Activated naive CD4-positive, alpha-beta T cell treated with anti-CD3 and anti-CD28 coated beads for 36 hours (primary cell): Measurements from ENCODE around the gene ZNF155. TPM values are rescaled to one million over a fixed set of nuclear protein-coding genes. Genes with fewer than 3 reads are reported as not detected.

Experiments used
- CTCF ChIA-PET: fragments of 350-600 bp; sonication (Branson Sonifier 250); formaldehyde crosslinking; loops from one replicate; lab custom pipeline; 2021; ENCODE audit warnings: antibody characterized with exemption; lab: Charles Lee
- DNase-seq: peaks from one replicate; pipeline ENCODE4 v3.0.0-alpha.2; 2020
- H3K27ac Mint-ChIP-seq: one replicate; pipeline ENCODE4 v1.8.0; 2021; ENCODE audit warnings: mild to moderate bottlenecking, mixed read lengths
- H3K27me3 Mint-ChIP-seq: one replicate; pipeline ENCODE4 v1.8.0; 2021; ENCODE audit warnings: low read depth, mixed read lengths
- H3K36me3 Mint-ChIP-seq: one replicate; pipeline ENCODE4 v1.8.0; 2021; ENCODE audit warnings: low read depth, mixed read lengths
- H3K4me1 Mint-ChIP-seq: one replicate; pipeline ENCODE4 v1.8.0; 2021; ENCODE audit warnings: low read depth, mixed read lengths
- H3K4me3 Mint-ChIP-seq: one replicate; pipeline ENCODE4 v1.8.0; 2021; ENCODE audit warnings: mild to moderate bottlenecking, moderate library complexity, mixed read lengths
- H3K9me3 Mint-ChIP-seq: one replicate; pipeline ENCODE4 v1.8.0; 2021; ENCODE audit warnings: mixed read lengths
- intact Hi-C: fragments of 100-400 bp; cut with micrococcal nuclease; formaldehyde crosslinking; loops from one replicate; pipeline ENCODE4 v1.15.1; 2023
- total RNA-seq, 2 experiments: library from RNA; stranded (reverse); gene quantifications; one replicate each; pipeline ENCODE4 v1.2.3, GENCODE V29; 2021

The ZNF155 gene
- total RNA-seq, 2 experiments from 2014 or later: 2.9 to 3.1 TPM

GRCh38 chr19:44010468-44010867, 26.5 kb downstream of the ZNF155 start:
- Mint-ChIP-seq H3K4me3 (no peak overlapping the region), H3K36me3 (peaks cover 69% of the 10 kb centered on the region), H3K4me1 (no peaks in the 10 kb centered on the region), H3K27ac (no peak overlapping the region), H3K9me3 (peaks cover 77% of the 10 kb centered on the region), H3K27me3 (no peaks in the 10 kb centered on the region)
- intact Hi-C loops: no loop called here
- DNase-seq: no peak
- CTCF ChIA-PET: interaction anchor here (0.6 kb wide), 1 partner anchor 828 kb away, joined by 4 read pairs; no protein-coding TSS in a partner anchor

DNA sequence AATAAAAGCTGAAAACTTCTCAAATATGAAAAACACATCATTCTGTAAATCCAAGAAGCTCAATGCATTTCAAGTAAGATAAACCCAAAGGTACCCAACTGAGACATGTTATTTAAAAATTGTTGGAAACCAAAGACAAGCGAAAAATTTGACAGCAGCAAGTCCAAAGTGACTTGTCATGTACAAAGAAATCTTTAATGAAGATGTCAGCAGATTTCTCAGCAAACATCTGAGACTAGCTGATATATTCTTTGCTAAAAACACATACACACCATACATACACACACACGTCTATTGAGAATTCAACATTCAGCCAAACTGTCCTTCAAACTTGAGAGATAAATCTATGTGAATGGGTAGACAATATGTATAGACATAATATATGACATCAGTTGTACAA, 35.5 kb downstream of the ZNF155 start:
- Mint-ChIP-seq H3K36me3 (no peaks in the 10 kb centered on the region), H3K4me3 (no peak overlapping the region), H3K27me3 (no peaks in the 10 kb centered on the region), H3K4me1 (no peaks in the 10 kb centered on the region), H3K9me3 (peaks cover 19% of the 10 kb centered on the region), H3K27ac (no peak overlapping the region)
- DNase-seq: no peak
- CTCF ChIA-PET: no interaction called here
- intact Hi-C loops: no loop called here

DNA sequence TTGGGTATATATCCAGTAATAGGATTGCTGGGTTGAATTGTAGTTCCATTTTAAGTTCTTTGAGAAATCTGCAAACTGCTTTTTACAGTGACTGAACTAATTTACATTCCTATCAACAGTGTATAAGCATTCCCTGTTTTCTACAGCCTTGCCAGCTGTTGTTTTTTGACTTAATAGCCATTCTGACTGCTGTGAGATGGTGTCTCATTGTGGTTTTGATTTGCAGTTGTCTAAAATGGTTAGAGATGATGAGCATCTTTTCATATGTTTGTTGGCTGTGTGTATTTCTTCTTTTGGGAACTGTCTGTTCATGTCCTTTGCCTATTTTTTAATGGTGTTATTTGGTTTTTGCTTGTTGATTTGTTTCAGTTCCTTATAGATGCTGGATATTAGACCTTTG, 37.2 kb downstream of the ZNF155 start:
- Mint-ChIP-seq H3K36me3 (peaks cover 6% of the 10 kb centered on the region), H3K27me3 (no peaks in the 10 kb centered on the region), H3K9me3 (peaks cover 13% of the 10 kb centered on the region), H3K4me1 (peaks cover 15% of the 10 kb centered on the region), H3K27ac (no peak overlapping the region), H3K4me3 (no peak overlapping the region)
- intact Hi-C loops: no loop called here
- CTCF ChIA-PET: no interaction called here
- DNase-seq: no peak

DNA sequence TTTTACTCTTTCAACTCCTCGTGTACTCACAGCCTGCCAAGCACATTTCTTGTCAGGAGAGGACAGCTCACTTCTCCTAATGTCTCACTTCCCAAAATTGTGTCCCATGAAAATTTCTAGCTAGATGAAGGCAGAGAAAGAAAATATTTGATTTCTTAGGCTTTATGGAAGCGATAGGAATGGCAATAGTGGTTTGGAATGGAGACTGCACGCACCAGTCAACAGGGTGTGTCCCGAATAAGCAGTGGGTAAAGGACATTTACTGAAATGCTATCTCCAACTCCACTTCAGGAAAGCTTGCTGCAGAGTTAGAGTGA, 40.9 kb downstream of the ZNF155 start:
- Mint-ChIP-seq H3K36me3 (peaks cover 36% of the 10 kb centered on the region), H3K9me3 (peaks cover 20% of the 10 kb centered on the region), H3K27me3 (no peaks in the 10 kb centered on the region), H3K27ac (no peak overlapping the region), H3K4me3 (peak overlapping the region; percentile 87), H3K4me1 (peaks cover 15% of the 10 kb centered on the region)
- intact Hi-C loops: loop anchor here (1.0 to 2.0 kb wide), 3 partner anchors 23 to 41 kb away; partner anchors contain the start of genes ZNF155 and ZNF230
- CTCF ChIA-PET: interaction anchor here (0.9 kb wide), 1 partner anchor 21 kb away, joined by 5 read pairs; no protein-coding TSS in a partner anchor
- DNase-seq: no peak

GRCh38 chr19:44025217-44025936, 41.4 kb downstream of the ZNF155 start, which contains the start of gene ZNF222:
TSS of gene ZNF222 (plus strand) at chr19:44025379. CDS start at chr19:44025437, 58 bp downstream.
- peak; percentile 92 for DNase-seq

DNA sequence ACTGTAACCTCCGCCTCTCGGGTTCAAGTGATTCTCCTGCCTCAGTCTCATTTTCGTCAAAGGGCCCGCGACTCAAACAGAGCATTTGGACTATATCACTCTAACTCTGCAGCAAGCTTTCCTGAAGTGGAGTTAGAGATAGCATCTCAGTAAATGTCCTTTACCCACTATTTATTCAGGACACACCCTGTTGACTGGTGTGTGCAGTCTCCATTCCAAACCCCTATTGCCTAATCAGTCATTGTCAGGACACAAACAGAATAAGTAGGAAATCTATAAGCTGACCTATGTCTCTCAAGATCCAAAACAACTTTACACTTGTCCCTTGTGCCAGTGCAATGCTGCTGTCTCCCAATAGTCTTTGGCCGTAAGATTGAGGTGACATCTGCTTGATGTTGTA, 42.6 kb downstream of the ZNF155 start:
- DNase-seq: no peak
- Mint-ChIP-seq H3K4me1 (peaks cover 15% of the 10 kb centered on the region), H3K27ac (no peak overlapping the region), H3K27me3 (no peaks in the 10 kb centered on the region), H3K4me3 (no peak overlapping the region), H3K36me3 (peaks cover 53% of the 10 kb centered on the region), H3K9me3 (peaks cover 32% of the 10 kb centered on the region)
- intact Hi-C loops: no loop called here
- CTCF ChIA-PET: no interaction called here

More at GRCh38 chr19:44025217-44025936, 41.4 kb downstream of the ZNF155 start, which contains the start of gene ZNF222:
- Mint-ChIP-seq H3K4me3 (peak within 1 kb of the TSS; percentile 87), H3K27ac (peak within 1 kb of the TSS; percentile 77), H3K9me3 (peaks cover 24% of the 10 kb centered on the region), H3K4me1 (peaks cover 15% of the 10 kb centered on the region), H3K27me3 (no peaks in the 10 kb centered on the region), H3K36me3 (peaks cover 41% of the 10 kb centered on the region)
- CTCF ChIA-PET: interaction anchor here (0.9 kb wide), 1 partner anchor 22 kb away, joined by 5 read pairs; no protein-coding TSS in a partner anchor
- intact Hi-C loops: loop anchor here (1.0 to 2.0 kb wide), 3 partner anchors 23 to 41 kb away; partner anchors contain the start of genes ZNF155 and ZNF230

DNA sequence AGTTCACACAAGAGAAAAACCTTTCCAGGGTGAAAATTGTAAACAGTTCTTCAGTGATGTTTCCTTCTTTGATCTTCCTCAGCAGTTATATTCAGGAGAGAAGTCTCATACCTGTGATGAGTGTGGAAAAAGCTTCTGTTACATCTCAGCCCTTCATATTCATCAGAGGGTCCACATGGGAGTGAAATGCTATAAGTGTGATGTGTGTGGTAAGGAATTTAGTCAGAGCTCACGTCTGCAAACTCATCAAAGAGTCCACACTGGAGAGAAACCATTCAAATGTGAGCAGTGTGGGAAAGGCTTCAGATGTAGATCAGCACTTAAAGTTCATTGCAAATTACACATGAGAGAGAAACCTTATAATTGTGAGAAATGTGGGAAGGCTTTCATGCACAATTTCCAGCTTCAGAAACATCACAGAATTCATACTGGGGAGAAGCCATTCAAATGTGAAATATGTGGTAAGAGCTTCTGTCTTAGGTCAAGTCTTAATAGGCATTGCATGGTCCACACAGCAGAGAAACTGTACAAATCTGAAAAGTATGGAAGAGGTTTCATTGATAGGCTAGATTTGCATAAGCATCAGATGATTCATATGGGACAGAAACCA, 48.1 kb downstream of the ZNF155 start:
- peaks cover 63% of the 10 kb centered on the region for H3K36me3 Mint-ChIP-seq
- H3K4me3 Mint-ChIP-seq: no peak overlapping the region
- H3K27ac Mint-ChIP-seq: no peak overlapping the region
- CTCF ChIA-PET: no interaction called here
- H3K4me1 Mint-ChIP-seq: no peaks in the 10 kb centered on the region
- no peaks in the 10 kb centered on the region for H3K27me3 Mint-ChIP-seq
- no peak for DNase-seq
- intact Hi-C loops: no loop called here
- peaks cover 64% of the 10 kb centered on the region for H3K9me3 Mint-ChIP-seq

- Mint-ChIP-seq H3K27me3 (peaks cover 8% of the 10 kb centered on the region), H3K4me3 (no peak overlapping the region), H3K36me3 (peaks cover 2% of the 10 kb centered on the region), H3K4me1 (no peaks in the 10 kb centered on the region), H3K27ac (no peak overlapping the region), H3K9me3 (peaks cover 35% of the 10 kb centered on the region)
- no peak for DNase-seq
- intact Hi-C loops: no loop called here
- CTCF ChIA-PET: no interaction called here
Measured at GRCh38 chr19:44042147-44042546, 58.2 kb downstream of the ZNF155 start.

Other genes with a start within 250 kb of the ZNF155 start
- gene SMG9, start 229.2 kb upstream of the ZNF155 start, total RNA-seq: 100 to 1,000 TPM; 103 to 111 TPM
- 10 to 100 TPM; 68.4 to 73.7 TPM for gene KCNN4, start 203.2 kb upstream of the ZNF155 start, total RNA-seq
- 1 to 10 TPM; 1.3 to 2.0 TPM for gene LYPD5, start 181.7 kb upstream of the ZNF155 start, total RNA-seq
- gene ZNF283, start 156.9 kb upstream of the ZNF155 start, total RNA-seq: 1 to 10 TPM; 6.8 to 7.7 TPM
- gene ZNF404, start 100.2 kb upstream of the ZNF155 start, total RNA-seq: 1 to 10 TPM; 1.2 to 1.3 TPM
- 1 to 10 TPM; 5.4 to 6.3 TPM for gene ZNF45, start 48.9 kb upstream of the ZNF155 start, total RNA-seq
- under 1 TPM; 0.45 to 0.89 TPM for gene ZNF221, start 33.0 kb upstream of the ZNF155 start, total RNA-seq
- gene ZNF230, start 18.8 kb downstream of the ZNF155 start, total RNA-seq: 1 to 10 TPM; 2.7 to 3.3 TPM
- 1 to 10 TPM in 1 of 2 experiments, under 1 TPM in 1; 0.74 to 1.1 TPM for gene ZNF222, start 41.2 kb downstream of the ZNF155 start, total RNA-seq
- gene ZNF223, start 67.8 kb downstream of the ZNF155 start, total RNA-seq: under 1 TPM; 0.48 to 0.96 TPM
- under 1 TPM; 0.76 to 0.86 TPM for gene ZNF284, start 88.0 kb downstream of the ZNF155 start, total RNA-seq
- 10 to 100 TPM in 1 of 2 experiments, 1 to 10 TPM in 1; 8.7 to 10.9 TPM for gene ZNF224, start 110.2 kb downstream of the ZNF155 start, total RNA-seq
- gene ZNF225, start 129.2 kb downstream of the ZNF155 start, total RNA-seq: 1 to 10 TPM; 2.1 to 2.2 TPM
- 1 to 10 TPM; 5.0 to 5.4 TPM for gene ZNF234, start 157.4 kb downstream of the ZNF155 start, total RNA-seq
- gene ZNF226, start 180.9 kb downstream of the ZNF155 start, total RNA-seq: 10 to 100 TPM; 12.4 to 16.9 TPM
- gene ZNF227, start 228.3 kb downstream of the ZNF155 start, total RNA-seq: 10 to 100 TPM; 17.9 to 19.4 TPM